Activated CD8-positive, alpha-beta memory T cell treated with anti-CD3 and anti-CD28 coated beads for 48 hours (primary cell): ENCODE measurements around the gene PLEKHG3.

ENCODE experiments used
- DNase-seq, 3 experiments: peaks; one replicate each; pipeline ENCODE4 v3.0.0-alpha.2; 2020; ENCODE audit warnings: low read depth in 2 of 3, low spot score in 2 of 3

The PLEKHG3 gene

GRCh38 chr14:64725261-64725815, 21.1 kb downstream of the PLEKHG3 start:
- DNase-seq = no peak

DNA sequence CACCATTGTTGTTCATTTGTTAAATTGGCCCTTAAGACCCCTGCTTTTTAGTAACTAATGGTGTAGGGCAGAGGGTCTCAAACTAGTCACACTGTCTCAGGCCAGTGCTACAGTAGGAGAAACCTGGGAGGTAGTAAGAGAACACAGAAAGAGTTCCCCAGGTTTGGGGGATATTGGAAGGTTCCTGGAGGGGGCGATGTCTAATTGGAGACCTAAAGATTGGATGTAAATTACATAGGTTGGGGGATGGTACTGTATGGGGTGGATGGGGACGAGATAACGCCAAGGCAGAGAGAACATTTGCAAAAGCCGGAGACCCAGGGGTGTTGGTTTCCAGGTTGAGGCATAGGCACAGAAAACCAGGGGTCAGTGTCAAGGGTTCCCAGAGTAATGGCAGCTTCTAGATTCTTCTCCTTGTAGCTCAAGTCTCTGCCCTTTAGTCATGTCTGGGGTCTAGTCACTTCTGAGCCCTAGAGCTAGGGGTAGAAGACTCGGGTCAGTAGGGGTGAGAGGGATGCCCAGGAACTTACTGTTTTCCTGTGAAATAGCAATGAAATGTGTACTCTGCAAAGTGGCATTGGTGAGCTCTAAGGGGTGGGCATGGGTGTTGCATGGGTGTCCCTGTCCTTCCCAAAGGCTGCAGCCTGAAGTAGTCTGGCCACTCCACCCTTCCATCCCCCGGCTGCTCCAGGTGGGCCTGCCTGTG, 21.8 kb downstream of the PLEKHG3 start:
- DNase-seq = no peak

GRCh38 chr14:64726585-64726890, 22.3 kb downstream of the PLEKHG3 start:
- no peak for DNase-seq

- DNase-seq = no peak
Observed at GRCh38 chr14:64727551-64728071, 23.4 kb downstream of the PLEKHG3 start.

DNA sequence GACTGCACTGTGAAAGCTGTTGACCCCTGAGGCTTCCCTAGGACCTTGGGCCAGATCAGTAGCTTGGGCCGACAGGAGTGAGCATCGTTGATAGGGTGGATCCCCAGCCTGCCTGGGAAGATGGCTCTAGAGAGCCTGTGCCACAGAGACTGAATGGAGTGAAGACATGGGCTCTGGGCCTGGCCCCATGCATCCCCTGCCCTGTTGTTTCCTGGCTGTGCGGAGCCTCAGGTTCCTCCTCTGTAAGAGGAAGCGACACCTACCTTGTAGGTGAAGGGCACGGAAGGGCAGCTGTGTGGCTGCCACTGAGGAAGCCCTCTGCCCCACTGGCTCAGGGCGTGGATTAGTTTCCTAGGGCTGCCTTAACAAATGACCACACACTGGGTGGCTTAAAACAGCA, 23.9 kb downstream of the PLEKHG3 start:
- no peak for DNase-seq

- DNase-seq = no peak
Observed at GRCh38 chr14:64728856-64729255, 24.6 kb downstream of the PLEKHG3 start.

- no peak for DNase-seq
Observed at GRCh38 chr14:64729386-64730060, 25.3 kb downstream of the PLEKHG3 start.

DNA sequence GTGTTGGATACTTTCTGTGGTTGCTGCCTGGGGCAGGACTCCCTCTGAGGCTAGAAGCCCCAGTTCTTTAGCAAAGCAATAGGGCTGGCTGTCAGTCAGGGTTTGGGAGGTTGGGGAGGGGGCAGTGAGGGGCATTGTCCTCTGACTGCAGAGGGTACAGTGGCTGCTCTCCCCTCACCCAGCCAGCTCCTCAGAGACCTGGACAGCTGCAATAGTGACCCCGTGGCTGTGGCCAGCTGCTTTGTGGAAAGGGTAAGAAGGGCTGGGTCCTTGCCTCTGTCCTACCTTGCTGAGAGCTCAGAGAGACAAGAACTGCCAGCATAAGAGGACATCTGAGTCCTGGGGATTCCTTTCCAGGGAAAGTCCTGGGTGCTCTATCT, 25.8 kb downstream of the PLEKHG3 start:
- DNase-seq = no peak

DNA sequence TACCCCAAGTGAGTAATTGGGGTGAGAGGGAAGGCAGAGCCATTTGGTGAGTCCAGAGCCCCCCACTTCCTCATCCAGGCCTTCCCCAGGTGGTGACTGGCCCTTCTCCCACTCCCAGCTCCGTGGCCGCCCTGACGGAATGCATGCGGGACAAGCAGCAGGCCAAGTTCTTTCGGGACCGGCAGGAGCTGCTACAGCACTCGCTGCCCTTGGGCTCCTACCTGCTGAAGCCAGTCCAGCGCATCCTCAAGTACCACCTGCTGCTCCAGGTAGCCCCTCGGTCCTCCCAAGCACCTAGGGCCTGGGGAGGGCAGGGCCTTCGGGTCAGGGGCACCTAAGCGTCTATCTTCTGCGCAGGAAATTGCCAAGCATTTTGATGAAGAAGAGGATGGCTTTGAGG, 26.5 kb downstream of the PLEKHG3 start:
- no peak for DNase-seq

DNA sequence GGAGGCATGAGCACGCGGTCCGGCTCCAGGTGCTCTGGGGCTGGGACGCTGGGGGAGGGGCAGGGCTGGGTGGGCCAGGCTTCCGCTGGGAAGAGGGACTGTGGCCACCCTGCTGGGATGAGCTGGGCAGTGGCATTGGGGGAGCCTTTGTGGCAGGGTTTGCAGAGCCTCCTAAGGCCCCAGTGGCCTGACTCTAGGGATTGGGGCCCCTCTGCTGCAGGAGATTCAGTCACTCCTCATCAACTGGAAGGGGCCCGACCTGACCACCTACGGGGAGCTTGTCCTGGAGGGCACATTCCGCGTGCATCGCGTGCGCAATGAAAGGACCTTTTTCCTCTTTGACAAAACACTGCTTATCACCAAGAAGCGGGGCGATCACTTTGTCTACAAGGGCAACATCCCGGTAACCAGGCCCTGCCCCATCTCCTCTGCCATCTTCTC, 26.9 kb downstream of the PLEKHG3 start:
- DNase-seq = no peak

DNA sequence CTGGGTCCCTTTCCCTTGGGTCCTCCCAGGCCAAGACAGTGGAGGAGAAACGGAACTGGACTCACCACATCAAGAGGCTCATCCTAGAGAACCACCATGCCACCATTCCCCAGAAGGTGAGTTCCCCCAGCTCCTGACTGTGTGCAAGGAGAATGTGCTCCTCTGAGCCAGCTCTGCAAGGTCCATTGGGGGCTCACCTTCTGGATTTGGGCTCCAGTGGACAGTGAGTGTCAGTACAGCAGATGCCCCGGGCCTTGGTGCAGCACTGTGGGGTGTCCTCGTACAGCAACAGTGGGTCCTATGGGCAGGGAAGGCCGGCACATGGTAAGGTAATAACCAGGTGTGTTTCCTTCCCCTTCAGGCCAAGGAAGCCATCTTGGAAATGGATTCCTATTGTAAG, 27.8 kb downstream of the PLEKHG3 start:
- DNase-seq = no peak

DNA sequence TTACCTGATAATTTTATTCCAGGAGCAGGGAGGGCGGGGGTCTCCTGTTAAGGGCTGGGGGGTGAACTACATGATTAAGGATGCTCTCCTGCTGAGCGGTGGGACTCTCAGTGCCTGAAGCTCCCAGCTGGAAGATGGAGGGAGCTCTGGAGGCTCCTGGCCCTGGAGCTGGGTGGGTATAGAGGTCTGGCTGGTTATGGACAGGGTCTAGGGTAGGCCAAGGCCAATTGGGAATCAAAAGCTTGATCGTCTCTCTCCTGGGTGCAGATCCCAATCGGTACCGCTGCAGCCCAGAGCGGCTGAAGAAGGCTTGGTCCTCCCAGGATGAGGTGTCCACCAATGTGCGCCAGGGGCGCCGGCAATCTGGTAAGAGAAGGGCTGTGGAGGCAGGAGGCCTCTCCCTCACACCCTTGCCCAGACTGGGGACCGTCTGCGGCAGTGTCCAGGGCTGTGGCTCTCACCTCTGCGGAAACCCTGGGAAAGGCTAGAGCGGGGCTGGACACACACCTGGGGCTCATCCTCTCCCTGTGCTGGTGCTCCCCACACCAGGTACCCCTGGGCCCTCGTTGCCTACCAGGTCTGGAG, 28.4 kb downstream of the PLEKHG3 start:
- DNase-seq = no peak

GRCh38 chr14:64733321-64733720, 29.1 kb downstream of the PLEKHG3 start:
- no peak for DNase-seq

GRCh38 chr14:64733899-64734298, 29.7 kb downstream of the PLEKHG3 start:
- no peak for DNase-seq

DNA sequence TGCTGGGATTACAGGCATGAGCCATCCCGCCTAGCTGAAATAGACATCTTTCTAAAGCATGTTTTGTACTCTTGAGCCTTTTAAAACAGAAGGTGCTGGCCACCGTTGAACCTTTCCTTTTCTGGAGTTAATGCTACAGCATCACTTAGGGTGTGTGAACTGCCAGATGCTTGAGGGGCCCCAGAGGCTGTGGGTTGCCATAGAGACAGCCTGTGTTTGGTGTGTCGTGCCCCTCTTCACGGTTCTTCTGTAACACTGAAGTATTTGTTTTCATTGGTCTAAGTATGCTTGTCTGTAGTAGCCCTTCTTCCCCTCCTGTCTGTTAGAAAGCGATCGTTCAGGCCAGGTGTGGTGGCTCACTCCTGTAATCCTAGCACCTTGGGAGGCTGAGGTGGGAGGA, 30.8 kb downstream of the PLEKHG3 start:
- no peak for DNase-seq

DNA sequence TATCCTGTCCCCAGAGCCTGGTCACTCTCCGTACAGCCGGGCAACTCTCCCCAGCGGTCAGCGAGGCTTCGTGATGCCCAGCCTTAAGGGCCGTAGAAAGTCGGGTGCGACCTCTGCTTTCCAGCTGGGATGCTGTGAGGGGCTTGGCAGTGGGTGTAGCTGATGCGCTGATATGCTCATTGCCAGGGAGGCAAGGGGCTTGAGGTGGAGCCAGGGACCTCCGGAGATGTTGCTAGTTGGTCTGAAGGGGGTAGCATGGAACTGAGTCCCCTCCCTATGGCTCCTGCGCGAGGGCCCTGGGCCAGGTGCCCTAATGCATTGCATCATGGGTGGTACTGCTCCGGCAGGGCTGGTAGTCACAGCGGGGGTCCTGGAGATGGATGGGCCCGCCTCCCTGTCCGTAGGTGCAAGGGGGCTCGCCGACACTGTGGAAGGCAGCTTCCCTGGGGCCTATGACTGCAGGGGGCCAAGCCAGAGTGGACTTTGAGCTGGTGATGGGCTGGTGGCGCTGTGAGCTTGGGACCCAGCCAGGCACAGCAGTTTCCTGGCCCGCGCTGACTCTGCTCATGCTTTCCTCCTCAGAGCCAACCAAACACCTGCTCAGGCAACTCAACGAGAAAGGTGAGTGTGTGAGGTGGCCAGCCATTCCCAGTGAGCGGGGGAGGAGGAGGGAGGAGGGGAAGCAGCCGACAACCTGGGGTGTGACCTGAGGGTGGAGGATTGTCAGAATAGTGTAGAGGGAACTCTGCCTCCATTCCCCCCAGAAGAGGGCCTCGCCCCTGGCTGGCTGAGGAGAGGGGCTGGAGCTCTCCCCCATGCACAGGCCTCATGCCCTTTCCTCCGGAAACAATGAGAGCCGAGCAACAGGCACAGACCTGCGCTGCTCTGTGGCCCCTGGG, 32.3 kb downstream of the PLEKHG3 start:
- DNase-seq = no peak

- no peak for DNase-seq
Observed at GRCh38 chr14:64737391-64738280, 33.4 kb downstream of the PLEKHG3 start.

DNA sequence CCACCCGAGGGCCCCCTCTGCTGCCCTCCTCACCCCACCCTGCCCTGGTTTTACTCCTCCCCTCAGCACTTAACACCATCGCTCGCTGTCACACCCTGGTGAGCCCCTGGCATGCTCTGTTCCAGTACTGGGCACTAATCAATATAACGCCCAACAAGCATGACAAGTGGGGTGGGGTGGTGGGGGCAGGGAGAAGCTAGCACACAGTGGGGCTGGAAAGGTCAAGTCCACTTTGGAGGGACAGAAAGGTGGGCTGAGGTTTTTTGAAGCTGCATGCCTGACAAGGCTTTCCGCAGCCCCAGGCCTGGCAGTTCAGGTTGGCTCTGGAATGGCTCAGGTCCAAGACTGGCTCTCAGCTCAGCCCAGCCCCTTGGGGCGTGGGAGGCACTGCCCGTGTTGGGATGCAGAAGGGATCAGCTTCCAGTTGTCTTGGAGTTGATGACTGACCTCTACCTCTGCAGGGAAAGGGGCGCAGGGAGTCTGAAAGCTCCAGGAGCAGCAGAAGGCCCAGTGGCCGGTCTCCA, 34.1 kb downstream of the PLEKHG3 start:
- DNase-seq = no peak

GRCh38 chr14:64741200-64741599, 37.0 kb downstream of the PLEKHG3 start:
- no peak for DNase-seq

DNA sequence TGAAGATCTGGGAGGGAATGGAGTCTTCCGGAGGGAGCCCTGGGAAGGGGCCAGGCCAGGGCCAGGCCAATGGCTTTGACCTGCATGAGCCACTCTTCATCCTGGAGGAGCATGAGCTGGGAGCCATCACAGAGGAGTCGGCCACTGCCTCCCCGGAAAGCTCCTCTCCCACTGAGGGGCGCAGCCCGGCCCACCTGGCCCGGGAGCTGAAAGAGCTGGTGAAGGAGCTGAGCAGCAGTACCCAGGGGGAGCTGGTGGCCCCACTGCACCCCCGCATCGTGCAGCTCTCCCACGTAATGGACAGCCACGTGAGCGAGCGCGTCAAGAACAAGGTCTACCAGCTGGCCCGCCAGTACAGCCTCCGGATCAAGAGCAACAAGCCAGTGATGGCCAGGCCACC, 37.7 kb downstream of the PLEKHG3 start:
- no peak for DNase-seq
